Nephron progenitor cell (in vitro differentiated cells): ENCODE measurements around the gene TAF4.
A peak's percentile ranks its signal among the peaks of the same experiment; 100 is the strongest.

Experiments
- DNase-seq: peaks from one replicate; pipeline ENCODE4 v3.0.0; 2021
- H3K27ac Mint-ChIP-seq: 2 replicates; pipeline ENCODE4 v1.8.0; 2021; ENCODE audit warnings: mild to moderate bottlenecking, moderate library complexity, mixed read lengths
- H3K27me3 Mint-ChIP-seq: 2 replicates; pipeline ENCODE4 v1.8.0; 2021; ENCODE audit warnings: mild to moderate bottlenecking, low read depth, mixed read lengths; ENCODE audit not compliant: poor library complexity
- H3K36me3 Mint-ChIP-seq: 2 replicates; pipeline ENCODE4 v1.8.0; 2021; ENCODE audit warnings: low read depth, mixed read lengths
- H3K4me1 Mint-ChIP-seq: 2 replicates; pipeline ENCODE4 v1.8.0; 2021; ENCODE audit warnings: mixed read lengths
- H3K4me3 Mint-ChIP-seq: 2 replicates; pipeline ENCODE4 v1.8.0; 2021; ENCODE audit warnings: mild to moderate bottlenecking, moderate library complexity, mixed read lengths
- H3K9me3 Mint-ChIP-seq: 2 replicates; pipeline ENCODE4 v1.8.0; 2021; ENCODE audit warnings: mild to moderate bottlenecking, moderate library complexity, mixed read lengths
- TF ChIP-seq, protein P1 (sequence below): fragments of 200-600 bp; sonication (generic); IDR thresholded peaks from 2 replicates; pipeline ENCODE4 v1.5.0; 2021; ENCODE audit warnings: antibody characterized with exemption

TAF4 gene

DNA sequence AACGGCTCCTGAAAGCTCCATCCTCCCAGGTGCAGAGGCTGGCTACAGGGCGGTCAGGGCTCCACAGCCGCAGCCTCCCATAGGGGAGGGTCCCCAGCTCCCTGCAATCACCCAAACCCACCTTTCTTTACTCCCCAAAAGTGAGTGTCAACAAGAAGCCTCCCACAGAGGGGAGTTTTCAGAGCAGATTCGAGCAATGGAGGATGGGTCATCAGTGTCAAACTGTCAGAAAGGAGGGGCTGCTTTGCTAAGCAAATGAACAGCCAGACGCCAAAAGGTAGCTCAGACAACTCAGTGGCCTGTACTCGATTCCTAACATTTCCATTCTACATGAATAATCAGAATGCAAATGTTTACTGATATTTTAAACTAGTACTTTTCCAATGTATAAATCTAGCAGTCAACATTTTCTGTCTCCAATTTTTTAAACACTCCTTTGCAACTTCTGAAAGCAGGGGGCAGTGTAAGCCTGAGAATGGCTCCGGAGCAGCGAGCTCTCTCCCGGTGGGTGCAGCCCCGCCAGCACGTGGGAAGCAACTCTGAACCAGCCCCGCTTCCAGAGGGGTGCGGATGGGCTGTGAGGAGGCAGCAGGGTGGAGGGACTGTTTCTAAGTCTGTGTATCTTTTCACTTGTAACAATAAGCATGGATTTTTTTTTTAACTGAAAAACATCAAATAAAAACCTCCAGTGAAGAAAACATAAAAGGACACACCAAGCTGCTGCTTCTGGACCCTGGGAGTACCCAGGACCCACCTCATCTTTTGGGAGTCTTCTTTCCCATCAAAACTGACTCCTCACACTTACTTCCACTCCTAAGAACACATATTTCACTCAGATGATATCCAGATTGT lies 54.9 kb downstream of the TAF4 start:
- H3K36me3 Mint-ChIP-seq: peaks cover 29% of the 10 kb centered on the region
- TF ChIP-seq, protein P1, sequence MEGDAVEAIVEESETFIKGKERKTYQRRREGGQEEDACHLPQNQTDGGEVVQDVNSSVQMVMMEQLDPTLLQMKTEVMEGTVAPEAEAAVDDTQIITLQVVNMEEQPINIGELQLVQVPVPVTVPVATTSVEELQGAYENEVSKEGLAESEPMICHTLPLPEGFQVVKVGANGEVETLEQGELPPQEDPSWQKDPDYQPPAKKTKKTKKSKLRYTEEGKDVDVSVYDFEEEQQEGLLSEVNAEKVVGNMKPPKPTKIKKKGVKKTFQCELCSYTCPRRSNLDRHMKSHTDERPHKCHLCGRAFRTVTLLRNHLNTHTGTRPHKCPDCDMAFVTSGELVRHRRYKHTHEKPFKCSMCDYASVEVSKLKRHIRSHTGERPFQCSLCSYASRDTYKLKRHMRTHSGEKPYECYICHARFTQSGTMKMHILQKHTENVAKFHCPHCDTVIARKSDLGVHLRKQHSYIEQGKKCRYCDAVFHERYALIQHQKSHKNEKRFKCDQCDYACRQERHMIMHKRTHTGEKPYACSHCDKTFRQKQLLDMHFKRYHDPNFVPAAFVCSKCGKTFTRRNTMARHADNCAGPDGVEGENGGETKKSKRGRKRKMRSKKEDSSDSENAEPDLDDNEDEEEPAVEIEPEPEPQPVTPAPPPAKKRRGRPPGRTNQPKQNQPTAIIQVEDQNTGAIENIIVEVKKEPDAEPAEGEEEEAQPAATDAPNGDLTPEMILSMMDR: peak; percentile 64
- no peak overlapping the region for H3K27ac Mint-ChIP-seq
- peak; percentile 66 for DNase-seq
- peaks cover 8% of the 10 kb centered on the region for H3K4me1 Mint-ChIP-seq
- peaks cover 3% of the 10 kb centered on the region for H3K27me3 Mint-ChIP-seq
- H3K9me3 Mint-ChIP-seq: no peaks in the 10 kb centered on the region
- no peak overlapping the region for H3K4me3 Mint-ChIP-seq

DNA sequence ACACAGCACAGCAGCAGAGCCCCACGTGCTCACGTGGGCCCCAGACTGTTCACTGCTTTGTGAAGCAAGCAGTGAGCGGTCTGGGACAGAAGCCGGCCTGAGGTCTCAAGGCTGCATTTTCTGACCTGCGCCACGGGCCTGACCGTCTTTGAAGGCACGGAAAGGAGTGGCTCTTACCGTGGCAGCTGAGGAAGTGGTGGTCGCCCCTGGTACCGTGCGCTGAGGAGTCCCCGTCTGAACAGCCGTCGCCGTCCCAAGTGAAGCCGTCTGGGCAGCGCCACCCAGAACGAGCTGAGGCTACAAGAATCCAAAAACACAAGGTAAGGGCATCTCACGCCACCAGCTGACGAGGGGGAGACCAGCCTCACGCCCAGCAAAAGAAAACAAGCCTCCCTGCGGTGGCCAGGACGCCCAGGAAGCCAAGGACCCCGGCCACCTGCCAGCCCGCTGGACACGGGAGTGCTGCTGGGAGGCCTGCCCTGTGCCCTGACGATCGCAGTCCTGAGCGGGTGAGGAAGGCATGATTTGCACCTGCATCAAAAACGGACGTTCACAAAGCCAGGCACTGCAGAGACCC lies 55.7 kb downstream of the TAF4 start:
- Mint-ChIP-seq H3K27me3 (peaks cover 3% of the 10 kb centered on the region), H3K4me3 (no peak overlapping the region), H3K9me3 (no peaks in the 10 kb centered on the region), H3K36me3 (peaks cover 32% of the 10 kb centered on the region), H3K27ac (no peak overlapping the region), H3K4me1 (no peaks in the 10 kb centered on the region)
- DNase-seq: no peak
- TF ChIP-seq, protein P1: no peak

DNA sequence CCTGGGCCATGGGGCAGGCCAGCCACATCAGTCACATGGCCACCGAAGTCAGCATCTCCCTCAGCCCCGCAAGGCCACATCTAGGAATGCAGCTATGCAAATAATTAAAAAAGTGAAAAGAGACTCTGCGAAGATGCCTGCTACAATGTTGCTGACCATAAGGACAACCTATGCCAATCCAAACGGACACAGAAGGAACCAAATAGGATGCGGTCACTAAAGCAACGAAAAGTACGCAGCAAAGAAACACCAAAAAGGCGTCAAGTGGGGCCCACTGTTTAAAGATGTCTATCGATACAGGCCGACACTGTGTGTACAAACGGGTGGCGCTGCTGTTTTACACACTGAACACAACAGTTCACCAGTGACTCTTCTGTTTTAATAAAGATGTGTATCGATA lies 56.4 kb downstream of the TAF4 start:
- no peak overlapping the region for H3K4me3 Mint-ChIP-seq
- DNase-seq: no peak
- H3K27ac Mint-ChIP-seq: no peak overlapping the region
- TF ChIP-seq, protein P1: no peak
- H3K27me3 Mint-ChIP-seq: peaks cover 3% of the 10 kb centered on the region
- no peaks in the 10 kb centered on the region for H3K4me1 Mint-ChIP-seq
- peaks cover 32% of the 10 kb centered on the region for H3K36me3 Mint-ChIP-seq
- no peaks in the 10 kb centered on the region for H3K9me3 Mint-ChIP-seq

DNA sequence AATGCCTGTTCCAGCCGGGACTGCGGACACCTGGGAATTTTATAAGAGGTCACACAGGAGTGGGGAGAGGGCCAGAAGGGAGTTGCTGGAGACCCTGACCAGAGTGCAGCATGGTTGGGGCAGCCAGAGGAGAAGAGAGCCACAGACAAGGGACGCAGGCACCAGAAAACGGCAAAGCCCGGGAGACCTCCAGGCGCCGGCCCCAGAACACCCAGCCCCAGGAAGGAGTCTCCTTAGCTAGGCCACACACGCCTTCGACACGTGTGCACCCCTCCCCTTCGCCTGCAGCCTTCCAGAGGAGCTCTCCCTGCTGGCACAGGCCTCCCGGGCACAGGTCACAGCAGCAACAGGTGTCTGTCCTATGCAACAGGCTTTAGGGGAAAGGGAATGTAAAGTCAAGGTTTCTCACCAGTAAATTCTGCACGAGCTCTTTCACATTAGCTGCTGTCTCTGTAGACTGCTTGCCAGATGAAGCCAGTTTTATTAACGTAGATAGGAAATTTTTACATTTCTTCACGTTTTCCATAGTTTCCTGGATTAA lies 57.0 kb downstream of the TAF4 start:
- peaks cover 32% of the 10 kb centered on the region for H3K36me3 Mint-ChIP-seq

DNA sequence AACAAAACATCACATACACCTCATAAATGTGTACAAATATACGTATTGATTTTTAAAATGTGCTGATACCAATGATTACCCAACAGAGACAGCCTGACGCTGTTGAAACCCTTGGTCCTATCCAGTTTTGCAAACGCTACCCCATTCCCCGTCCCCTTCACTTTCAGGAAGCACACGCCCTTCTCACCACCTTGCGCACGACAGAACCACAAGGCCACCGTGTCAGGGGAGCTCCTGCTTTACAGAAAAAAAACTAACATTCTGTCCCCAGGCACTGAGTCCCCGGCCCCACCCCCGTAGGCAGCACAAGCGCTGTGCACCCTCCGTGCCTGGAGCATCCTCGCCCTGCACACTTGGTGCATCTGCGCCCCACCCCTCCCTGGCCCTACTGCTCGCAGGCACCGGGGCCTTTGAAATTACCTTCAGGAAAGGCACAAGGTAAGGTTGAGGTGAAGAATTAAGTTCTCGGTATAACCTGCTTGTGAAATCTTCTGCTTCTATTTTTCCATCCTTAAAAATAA lies 58.5 kb downstream of the TAF4 start:
- H3K4me3 Mint-ChIP-seq: no peak overlapping the region
- no peaks in the 10 kb centered on the region for H3K4me1 Mint-ChIP-seq
- H3K36me3 Mint-ChIP-seq: peaks cover 30% of the 10 kb centered on the region
- TF ChIP-seq, protein P1: no peak
- no peak overlapping the region for H3K27ac Mint-ChIP-seq
- H3K9me3 Mint-ChIP-seq: peaks cover under 1% of the 10 kb centered on the region
- H3K27me3 Mint-ChIP-seq: no peaks in the 10 kb centered on the region
- no peak for DNase-seq

More for the DNA sequence above, 57.0 kb downstream of the TAF4 start:
- Mint-ChIP-seq H3K4me1 (no peaks in the 10 kb centered on the region), H3K9me3 (no peaks in the 10 kb centered on the region), H3K27me3 (peaks cover 3% of the 10 kb centered on the region), H3K4me3 (no peak overlapping the region), H3K27ac (no peak overlapping the region)
- TF ChIP-seq, protein P1: no peak
- DNase-seq: no peak
